Right lobe of liver (tissue), 4 donors: ENCODE data around the gene C11orf54.

Experiments used
- POLR2A ChIP-seq: fragments of 450-650 bp; IDR thresholded peaks from one replicate; pipeline ENCODE4 v1.6.1; 2017; ENCODE audit warnings: antibody characterized with exemption, mild to moderate bottlenecking
- TF ChIP-seq, protein P1 (sequence below), 4 donors: fragments of 200-600 bp in 3 of 4; fragments of 450-650 bp in 1 of 4; IDR thresholded peaks; one replicate each; pipeline versions ENCODE4 v1.5.1 to v1.8.0; 2016 to 2022; ENCODE audit warnings: antibody characterized with exemption in 4 of 4, mild to moderate bottlenecking in 2 of 4
- donor health status: DM: no; HTN: no; CAD: no.
- donor health status: DM: no; HTN: no; CAD: no.
- donor health status: DM: no; HTN: yes; CAD: no.

DNA sequence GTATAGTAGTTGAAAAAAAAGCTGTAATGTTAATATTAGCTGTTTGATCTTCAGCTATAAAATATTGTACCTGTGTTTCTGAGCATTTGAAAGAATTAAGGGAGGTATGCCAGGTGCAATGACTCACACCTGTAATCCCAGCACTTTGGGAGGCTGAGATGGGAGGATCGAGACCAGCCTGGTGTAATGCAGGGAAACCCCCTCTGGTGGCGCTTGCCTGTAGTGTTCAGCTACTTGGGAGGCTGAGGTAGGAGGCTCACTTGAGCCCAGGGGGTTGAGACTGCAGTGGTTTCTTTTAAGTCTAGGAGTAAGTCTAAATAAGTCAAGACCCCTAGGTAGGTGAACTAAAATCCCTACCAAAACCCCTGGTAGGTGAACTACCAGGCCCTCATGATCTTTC lies 37.2 kb upstream of the C11orf54 start:
- TF ChIP-seq, protein P1, sequence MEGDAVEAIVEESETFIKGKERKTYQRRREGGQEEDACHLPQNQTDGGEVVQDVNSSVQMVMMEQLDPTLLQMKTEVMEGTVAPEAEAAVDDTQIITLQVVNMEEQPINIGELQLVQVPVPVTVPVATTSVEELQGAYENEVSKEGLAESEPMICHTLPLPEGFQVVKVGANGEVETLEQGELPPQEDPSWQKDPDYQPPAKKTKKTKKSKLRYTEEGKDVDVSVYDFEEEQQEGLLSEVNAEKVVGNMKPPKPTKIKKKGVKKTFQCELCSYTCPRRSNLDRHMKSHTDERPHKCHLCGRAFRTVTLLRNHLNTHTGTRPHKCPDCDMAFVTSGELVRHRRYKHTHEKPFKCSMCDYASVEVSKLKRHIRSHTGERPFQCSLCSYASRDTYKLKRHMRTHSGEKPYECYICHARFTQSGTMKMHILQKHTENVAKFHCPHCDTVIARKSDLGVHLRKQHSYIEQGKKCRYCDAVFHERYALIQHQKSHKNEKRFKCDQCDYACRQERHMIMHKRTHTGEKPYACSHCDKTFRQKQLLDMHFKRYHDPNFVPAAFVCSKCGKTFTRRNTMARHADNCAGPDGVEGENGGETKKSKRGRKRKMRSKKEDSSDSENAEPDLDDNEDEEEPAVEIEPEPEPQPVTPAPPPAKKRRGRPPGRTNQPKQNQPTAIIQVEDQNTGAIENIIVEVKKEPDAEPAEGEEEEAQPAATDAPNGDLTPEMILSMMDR (IDR thresholded peaks at IDR 0.05), result no peak
- TF ChIP-seq POLR2A, result no peak
